NT2/D1 (cell line): ENCODE data around the gene MYH6.

Experiments
- SUZ12 ChIP-seq: IDR thresholded peaks from 2 replicates; pipeline ENCODE4 v1.6.1; 2011; ENCODE audit not compliant: insufficient read length, insufficient read depth; ENCODE audit errors: extremely low read depth
- YY1 ChIP-seq: IDR thresholded peaks from 2 replicates; pipeline ENCODE4 v1.6.1; 2011; ENCODE audit not compliant: insufficient read length, insufficient read depth
- ZNF274 ChIP-seq: IDR thresholded peaks from 2 replicates; pipeline ENCODE4 v1.6.1; 2011; ENCODE audit warnings: mild to moderate bottlenecking, low read depth, low read length

- TF ChIP-seq ZNF274 (no peak), YY1 (no peak), SUZ12 (no peak)
Observed at GRCh38 chr14:23378612-23379220, 29.4 kb downstream of the MYH6 start.
